Activated naive CD4-positive, alpha-beta T cell (primary cell): ENCODE data around the gene PLCD3.

Experiments used
- DNase-seq, 4 experiments: peaks; one replicate each; lab custom pipeline; 2025; lab: John Stamatoyannopoulos, UW

PLCD3 gene

GRCh38 chr17:45073414-45074070 is 58.8 kb downstream of the PLCD3 start:
- no peak for DNase-seq

DNA sequence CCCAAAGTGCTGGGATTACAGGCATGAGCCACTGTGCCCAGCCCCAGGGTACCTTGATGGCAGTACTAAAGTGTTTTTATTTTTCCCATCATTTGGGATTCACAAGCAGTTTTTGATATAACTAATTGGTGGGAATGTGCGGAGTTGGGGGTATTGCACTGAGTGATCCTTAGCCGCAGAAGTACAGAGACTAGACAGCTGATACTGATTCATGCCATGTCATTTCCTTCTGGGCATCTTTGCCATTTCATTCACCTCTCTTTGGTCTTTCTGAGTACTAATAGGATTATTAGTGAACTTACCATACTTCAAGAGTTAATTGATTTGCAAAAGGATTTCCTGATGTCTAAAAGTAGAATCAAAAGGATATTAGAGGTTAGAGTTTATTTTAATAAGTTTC is 61.5 kb downstream of the PLCD3 start:
- no peak for DNase-seq

DNA sequence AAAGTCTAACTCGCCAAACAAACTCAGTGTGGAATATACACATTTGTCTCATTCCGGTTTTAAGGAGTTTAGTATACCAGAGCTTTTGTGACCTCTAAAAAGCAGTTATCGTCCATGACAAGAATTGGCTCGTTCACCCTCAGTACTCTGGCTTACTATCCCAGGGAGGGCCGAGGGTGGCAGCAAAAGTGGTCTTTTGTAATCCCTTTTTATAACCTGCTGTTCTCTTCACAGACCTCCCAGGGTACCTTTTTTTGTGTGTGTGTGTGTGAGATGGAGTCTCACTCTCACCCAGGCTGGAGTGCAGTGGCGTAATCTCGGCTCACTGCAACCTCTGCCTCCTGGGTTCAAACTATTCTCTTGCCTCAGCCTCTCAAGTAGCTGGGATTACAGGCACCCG is 62.3 kb downstream of the PLCD3 start:
- DNase-seq, result no peak

DNA sequence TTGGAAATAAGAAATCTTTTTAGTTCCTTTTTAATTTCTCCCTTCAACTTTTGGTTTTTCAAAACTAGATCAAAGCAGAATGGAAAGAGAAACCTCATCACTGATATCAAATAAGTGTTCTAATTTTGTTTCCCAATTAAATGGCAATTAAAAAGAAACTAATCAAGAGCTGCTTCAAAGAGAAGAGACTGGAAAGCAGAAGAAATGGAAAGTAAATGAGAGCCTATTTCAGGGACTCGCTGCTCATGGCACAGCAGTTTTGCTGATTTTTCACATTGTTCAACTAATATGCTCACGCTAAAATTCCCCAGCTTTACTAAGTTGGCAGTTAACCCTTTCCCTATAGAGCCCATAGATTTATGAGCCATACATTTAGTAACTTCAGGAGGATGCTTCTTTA is 64.7 kb downstream of the PLCD3 start:
- no peak for DNase-seq

- DNase-seq, result no peak
Observed at GRCh38 chr17:45063198-45063597, 69.1 kb downstream of the PLCD3 start.

DNA sequence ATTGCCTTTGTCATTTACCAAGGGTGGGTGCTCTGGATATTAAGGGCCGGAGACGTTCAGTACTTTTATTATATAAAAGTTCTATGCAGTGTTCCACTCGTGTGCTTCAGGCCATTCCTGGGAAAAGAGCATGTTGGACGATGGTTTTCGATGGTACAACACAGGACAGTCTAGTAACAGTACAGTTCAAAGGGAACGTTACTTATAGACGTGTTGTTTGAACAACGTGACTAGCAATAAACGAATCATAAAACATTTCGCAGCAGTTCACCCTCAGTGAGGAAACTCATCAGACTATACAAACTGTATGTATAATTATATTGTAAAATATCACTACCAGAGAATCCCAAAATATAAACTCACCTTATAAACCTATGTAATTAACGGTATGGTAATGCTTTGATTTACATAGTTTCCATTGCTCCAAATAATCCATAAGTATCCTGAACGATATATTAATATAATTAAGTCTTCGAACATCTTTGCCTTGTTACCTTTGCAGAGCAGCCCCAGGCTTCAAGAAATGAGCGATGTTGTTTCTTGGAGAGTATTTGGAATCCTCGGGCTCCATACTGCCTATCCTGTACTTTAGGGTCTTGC is 70.6 kb downstream of the PLCD3 start:
- no peak for DNase-seq

- DNase-seq, result peak; percentile 81 to 86 (median 84)
Observed at GRCh38 chr17:45060797-45061605, 71.3 kb downstream of the PLCD3 start, which contains the start of gene NMT1. TSS of gene NMT1 (plus strand) at chr17:45061317. CDS start at chr17:45061330, 13 bp downstream.

DNA sequence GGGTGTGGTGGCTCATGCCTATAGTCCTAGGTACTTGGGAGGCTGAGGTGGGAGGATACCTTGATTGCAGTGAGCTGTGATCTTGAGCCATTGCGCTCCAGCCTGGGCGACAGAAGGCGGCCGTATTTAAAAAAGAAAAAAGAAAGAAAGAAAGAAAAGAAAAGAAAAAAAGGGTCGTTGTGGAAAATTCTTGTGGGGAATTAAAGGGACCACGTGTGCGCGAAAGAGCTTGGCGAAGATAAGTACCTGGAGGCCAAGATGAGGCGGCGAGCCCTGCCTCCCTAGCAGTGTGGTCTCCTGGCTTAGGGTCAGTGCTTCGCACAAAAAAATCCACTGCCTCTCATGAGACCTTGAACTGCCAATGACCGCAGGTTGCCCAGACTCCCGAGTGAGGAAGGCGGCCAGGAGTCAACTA is 71.9 kb downstream of the PLCD3 start:
- DNase-seq, result no peak
